ENCODE measurements around the gene DYNC1H1.

DNA sequence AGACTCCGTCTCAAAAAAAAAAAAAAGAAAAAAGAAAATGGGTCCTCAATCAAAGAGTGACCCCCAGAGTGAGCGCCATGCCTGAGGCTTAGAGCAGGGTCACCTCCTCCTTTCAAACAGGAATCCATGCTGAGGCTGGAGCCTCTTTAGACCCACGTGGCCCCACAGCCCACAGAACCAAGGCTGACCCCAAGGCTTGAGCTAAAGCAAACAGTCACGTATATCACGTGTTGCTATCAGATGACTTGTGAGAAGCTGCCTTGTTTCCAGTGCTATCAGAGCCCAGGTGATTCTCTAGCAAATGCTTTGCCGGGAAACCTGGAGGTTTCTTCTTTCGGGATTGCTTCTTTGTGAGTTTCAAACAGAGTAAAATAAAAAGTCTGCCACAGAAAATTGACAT lies 31.7 kb upstream of the DYNC1H1 start:
- TF ChIP-seq, protein P1, sequence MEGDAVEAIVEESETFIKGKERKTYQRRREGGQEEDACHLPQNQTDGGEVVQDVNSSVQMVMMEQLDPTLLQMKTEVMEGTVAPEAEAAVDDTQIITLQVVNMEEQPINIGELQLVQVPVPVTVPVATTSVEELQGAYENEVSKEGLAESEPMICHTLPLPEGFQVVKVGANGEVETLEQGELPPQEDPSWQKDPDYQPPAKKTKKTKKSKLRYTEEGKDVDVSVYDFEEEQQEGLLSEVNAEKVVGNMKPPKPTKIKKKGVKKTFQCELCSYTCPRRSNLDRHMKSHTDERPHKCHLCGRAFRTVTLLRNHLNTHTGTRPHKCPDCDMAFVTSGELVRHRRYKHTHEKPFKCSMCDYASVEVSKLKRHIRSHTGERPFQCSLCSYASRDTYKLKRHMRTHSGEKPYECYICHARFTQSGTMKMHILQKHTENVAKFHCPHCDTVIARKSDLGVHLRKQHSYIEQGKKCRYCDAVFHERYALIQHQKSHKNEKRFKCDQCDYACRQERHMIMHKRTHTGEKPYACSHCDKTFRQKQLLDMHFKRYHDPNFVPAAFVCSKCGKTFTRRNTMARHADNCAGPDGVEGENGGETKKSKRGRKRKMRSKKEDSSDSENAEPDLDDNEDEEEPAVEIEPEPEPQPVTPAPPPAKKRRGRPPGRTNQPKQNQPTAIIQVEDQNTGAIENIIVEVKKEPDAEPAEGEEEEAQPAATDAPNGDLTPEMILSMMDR (conservative IDR thresholded peaks at IDR 0.05; ENCODE audit: low read depth, low read length): no peak
- TF ChIP-seq EZH2phosphoT487 (IDR thresholded peaks at IDR 0.05; ENCODE audit: borderline replicate concordance, low read length) (no peak), EZH2 (IDR thresholded peaks at IDR 0.05; ENCODE audit: low read length, unreplicated experiment) (no peak)
